ENCODE measurements around the gene MBLAC2.

MBLAC2 gene

DNA sequence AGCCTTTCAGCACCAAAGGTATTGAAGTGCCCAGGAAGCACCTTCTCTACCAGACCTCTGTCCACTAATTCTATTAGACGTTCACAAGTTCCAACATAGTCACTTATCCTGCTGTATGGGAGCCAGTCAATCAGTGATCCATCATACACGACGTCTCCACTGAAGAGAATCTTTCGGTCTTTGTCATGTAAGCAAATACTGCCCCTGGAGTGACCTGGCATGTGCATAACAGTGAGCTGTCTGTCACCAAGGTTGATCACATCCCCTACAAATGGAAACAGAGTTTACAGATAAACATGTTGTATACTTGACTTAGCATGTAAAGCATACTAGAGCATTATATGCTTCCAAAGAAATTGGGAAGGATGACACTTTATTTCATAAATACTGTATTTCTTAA, 13.3 kb downstream of the MBLAC2 start:
- DNase-seq (ENCODE audit: low spot score), result no peak

DNA sequence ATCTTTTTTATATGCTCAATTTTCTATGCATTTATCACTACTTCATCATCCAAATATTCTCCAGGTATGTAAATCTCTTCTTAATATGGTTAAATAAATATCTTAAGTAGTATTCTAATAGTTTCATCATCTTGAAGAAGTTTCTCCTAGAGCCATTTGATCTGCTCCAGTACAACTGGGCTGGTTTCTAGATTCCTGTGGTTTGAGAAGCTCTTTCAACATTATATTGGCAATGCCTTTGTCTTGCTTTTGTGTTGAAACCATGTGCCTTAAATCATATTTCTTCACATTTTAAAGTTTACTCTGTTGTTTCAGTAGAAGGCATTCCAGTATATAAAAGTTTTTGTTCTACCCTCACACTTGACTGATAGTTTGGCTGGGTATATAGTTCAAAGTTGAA, 27.6 kb downstream of the MBLAC2 start:
- DNase-seq (ENCODE audit: low spot score), result no peak

DNA sequence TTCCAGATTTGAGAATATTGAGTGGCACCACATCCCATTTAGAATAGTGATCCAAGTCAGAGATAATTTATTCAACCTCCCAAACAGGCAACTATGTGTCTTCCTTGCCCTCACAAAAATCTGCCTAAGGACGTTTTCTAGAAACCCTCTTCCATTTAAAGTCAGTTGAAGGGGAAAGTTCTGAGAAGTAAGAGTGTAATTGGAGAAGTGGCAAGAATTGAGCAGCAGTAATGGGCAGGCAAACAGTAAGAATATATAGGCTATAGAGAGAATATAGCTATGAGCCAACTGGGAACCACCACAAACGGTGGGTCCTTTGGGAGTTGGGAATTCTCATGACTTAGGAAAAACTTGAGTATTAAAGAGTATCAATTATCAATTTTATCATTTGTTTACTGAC, 33.9 kb downstream of the MBLAC2 start:
- DNase-seq (ENCODE audit: low spot score), result no peak

GRCh38 chr5:90438100-90438499, 36.5 kb downstream of the MBLAC2 start:
- no peak for DNase-seq (ENCODE audit: low spot score)

DNA sequence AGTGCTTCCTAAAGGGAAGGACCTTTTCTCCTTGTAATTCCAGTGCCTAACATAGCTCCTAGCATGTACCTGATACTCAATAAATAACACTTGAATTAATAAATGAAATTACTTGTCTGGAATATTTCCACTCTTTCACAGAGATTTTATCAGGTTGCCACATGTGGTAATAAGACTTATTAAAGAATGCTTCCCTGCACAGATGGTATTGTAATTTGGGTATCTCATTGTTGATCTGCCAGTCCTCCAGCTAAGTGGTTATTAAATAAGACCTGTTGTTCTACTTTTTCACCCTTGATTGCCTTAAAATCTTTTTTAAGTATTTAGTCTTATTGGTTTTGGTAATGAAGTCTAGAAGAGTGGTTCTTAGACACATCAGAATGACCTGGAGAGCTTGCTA, 36.9 kb downstream of the MBLAC2 start:
- no peak for DNase-seq (ENCODE audit: low spot score)

DNA sequence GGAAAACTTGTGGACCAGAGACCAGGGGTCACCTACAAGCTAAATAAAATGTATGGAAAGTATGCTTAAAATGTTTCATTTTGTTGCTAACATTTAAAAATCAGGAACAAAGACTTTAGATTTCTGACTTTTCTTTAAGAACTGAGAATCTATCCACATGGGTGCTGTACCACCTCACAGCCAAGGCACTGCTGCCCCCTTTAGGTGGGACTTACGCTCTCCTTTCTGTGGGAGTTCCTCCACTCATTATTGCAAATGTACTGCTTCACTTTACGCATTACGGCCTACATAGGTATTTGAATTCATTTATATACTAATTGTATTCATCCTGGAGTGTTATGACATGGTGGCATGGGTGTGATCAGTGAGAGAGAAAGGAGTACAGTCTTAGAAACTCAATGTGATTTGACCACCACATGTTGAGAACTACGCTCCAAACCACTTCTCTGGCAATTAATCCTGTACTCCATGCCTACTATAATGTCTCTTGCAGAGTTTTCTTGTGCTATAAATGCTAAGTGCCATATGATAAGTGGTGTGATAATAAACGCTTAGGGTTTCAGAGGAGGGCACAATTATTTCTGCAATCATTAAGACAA, 40.4 kb downstream of the MBLAC2 start:
- no peak for DNase-seq (ENCODE audit: low spot score)

GRCh38 chr5:90424245-90424644, 50.3 kb downstream of the MBLAC2 start:
- no peak for DNase-seq (ENCODE audit: low spot score)

DNA sequence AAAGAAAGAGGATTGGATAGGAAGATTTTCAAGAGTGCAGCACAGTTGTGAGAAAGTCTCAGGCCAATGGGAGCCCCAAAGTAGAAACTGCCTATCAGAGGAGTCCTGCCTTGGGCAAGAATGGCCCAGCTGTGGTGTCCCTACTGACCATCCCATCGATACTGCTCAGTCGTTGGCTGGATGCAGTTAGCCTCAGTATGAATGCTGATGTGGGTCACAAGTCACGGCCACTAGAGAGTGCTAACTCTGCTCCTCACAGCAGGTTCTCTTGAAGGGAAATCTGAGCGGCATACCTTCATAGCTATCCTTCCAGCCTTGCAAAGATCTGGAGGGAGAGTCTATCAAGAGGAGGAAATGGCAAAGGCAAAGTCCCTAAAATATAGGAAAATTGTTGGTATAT, 53.4 kb downstream of the MBLAC2 start:
- DNase-seq (ENCODE audit: low spot score), result no peak

DNA sequence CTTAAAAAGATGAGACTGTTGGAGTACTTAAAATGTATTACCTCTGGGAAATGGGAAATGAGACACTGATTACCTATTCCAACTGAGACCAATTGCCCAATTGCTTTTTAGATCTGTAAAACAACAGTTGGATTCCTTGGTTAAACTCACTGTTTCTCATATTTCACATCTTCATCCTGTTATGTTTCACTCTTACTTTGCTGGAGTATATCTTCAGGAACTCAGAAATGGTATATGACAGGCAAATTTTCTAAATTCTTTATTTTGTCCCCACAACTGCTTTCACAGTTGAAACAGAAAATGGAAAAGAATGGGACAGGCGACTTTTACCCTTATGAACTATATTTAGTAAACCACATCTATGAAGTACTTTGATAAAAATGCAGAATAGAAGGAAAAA, 56.4 kb downstream of the MBLAC2 start:
- DNase-seq (ENCODE audit: low spot score), result no peak

- no peak for DNase-seq (ENCODE audit: low spot score)
Measured at GRCh38 chr5:90410178-90410762, 64.3 kb downstream of the MBLAC2 start.

DNA sequence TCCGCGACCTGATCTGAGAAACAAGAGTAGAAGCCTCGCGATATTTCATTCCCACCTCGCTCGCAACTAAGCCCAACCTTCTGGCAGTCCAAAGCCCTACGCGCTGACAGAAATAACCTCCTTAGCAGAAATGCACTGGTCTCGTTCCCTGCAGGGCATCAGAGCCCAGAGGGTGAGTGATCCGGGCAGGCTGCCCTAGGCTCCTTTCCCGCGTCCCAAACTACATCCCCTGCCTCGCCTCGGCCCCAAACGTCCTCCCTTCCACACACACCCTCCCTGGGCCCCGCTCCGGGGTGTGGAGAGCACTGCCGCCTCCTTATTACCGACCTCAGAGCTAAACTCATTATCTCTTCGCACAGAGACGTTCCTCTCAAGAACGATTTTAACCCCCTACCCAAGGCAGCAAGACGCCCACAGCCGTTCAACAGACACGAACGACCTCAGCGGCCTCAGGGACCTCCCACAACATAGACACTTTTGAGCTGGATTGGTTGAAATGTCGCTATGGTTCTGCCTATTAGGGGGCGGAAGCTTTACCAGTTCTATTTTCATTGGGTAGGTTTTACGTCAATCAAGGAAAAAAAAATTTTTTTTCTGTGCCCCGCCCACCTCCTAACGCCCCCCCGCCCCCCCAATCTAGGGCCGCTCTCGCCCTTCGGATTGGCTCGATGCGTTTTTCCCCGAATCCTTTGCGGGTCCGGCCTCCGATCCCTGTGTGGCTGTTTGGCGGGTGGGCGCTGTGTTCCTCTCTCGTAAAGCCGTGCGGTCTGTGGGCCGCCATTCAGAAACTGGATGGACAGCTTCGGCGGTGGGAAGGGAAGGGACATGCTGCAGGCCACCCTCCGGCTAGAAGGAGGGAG, 65.0 kb downstream of the MBLAC2 start, which contains the start of gene CETN3:
Gene CETN3 (minus strand): TSS at position 439 of the 860 bp plus-strand sequence. CDS start 95 bp downstream, at position 344.
- DNase-seq (ENCODE audit: low spot score), result peak; percentile 93

DNA sequence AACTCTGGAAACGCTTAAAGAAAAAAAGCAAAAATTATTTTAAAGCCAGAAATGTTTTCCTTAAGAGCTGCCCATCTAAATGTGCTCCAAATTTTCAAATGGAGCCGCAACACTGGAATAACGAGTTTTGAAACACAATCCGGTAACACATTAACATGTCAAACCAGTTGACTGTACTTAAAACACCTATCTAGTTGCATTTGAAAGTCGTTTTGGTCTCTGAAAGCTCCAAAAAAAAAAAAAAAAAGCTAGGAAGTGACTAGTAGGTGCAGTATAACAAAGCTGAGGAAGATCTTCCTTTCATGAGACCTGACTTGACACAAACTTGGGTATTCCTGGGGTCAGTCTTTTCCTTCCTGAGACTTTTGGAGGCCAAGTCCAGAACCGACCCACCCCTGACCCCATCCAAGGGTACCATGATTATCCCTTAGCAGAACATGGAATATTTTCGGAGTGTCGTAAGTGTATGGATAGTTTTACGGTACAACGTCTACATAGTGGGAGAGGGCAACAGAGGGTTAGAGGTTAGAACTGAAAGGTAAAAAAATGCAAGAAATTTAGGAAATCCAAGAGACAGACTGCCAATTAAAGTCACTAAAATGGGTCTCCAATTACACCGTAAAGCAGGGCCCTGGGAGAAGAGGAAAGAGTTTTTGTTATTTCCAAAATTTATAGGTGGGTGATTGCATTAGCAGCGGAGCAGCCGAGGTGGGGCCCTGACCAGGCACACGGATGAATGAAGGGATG, 65.8 kb downstream of the MBLAC2 start:
- peak; percentile 3 for DNase-seq (ENCODE audit: low spot score)

Data from germinal center (tissue), 1 donor.